ENCODE data around the gene TAF11L4.
"Not testable (repeated sequence)": the region's sequence is repeated elsewhere in the genome, so short reads cannot be mapped to it uniquely, and the experiment has no call there.

TAF11L4 gene

GRCh38 chr5:17481378-17481777, 40.2 kb upstream of the TAF11L4 start:
- Histone ChIP-seq H3K27ac (replicated peaks; ENCODE audit: low read length) (no peak overlapping the region), H2AK5ac (ENCODE audit: low read depth, low read length) (no peak overlapping the region), H3K18ac (ENCODE audit: low read length) (no peak overlapping the region), H4K8ac (ENCODE audit: low read depth, low read length) (no peak overlapping the region), H2BK12ac (ENCODE audit: low read length) (no peak overlapping the region), H3K14ac (ENCODE audit: low read length) (no peak overlapping the region), H3K79me1 (ENCODE audit: low read depth, low read length) (no peaks in the 10 kb centered on the region), H4K91ac (ENCODE audit: low read depth, low read length, poor library complexity) (no peak overlapping the region), H3K36me3 (replicated peaks in 1 of 2; ENCODE audit: control insufficient read depth in 2 of 2, insufficient read depth in 2 of 2, low read length in 2 of 2) (no peaks in the 10 kb centered on the region), H3K9me3 (replicated peaks in 1 of 2; ENCODE audit: control insufficient read depth in 2 of 2, insufficient read depth in 1 of 2, low read depth in 1 of 2, low read length in 2 of 2) (no peaks in the 10 kb centered on the region), H3K9ac (ENCODE audit: low read depth, low read length, poor library complexity) (no peak overlapping the region), H3K4me1 (ENCODE audit: control insufficient read depth in 2 of 2, insufficient read depth in 1 of 2, low read depth in 1 of 2, low read length in 2 of 2) (peaks cover 0 to 3% of the 10 kb centered on the region in 2 donors), H3K4me3 (ENCODE audit: low read length in 2 of 2) (no peak overlapping the region), H2BK120ac (ENCODE audit: low read depth, low read length) (no peak overlapping the region), H3K23ac (ENCODE audit: low read depth, low read length, poor library complexity) (no peak overlapping the region), H2BK5ac (ENCODE audit: low read length) (no peak overlapping the region), H3K27me3 (ENCODE audit: control insufficient read depth in 3 of 3, insufficient read depth in 3 of 3, low read depth in 1 of 3, low read length in 3 of 3) (no peaks in the 10 kb centered on the region), H2AFZ (ENCODE audit: low read length) (no peak overlapping the region), H3K4me2 (ENCODE audit: insufficient read depth, low read length, poor library complexity, severe bottlenecking) (no peak overlapping the region), H3K4ac (ENCODE audit: low read length) (no peak overlapping the region), H2BK15ac (ENCODE audit: low read length) (no peak overlapping the region)
- no peak for DNase-seq (ENCODE audit: low spot score)
- WGBS, 2 donors (ENCODE audit: extremely low coverage in 2 of 2, insufficient read length in 2 of 2, insufficient replicate concordance in 1 of 2) = no CpG with 5 or more reads among the region's 4 CpGs

DNA sequence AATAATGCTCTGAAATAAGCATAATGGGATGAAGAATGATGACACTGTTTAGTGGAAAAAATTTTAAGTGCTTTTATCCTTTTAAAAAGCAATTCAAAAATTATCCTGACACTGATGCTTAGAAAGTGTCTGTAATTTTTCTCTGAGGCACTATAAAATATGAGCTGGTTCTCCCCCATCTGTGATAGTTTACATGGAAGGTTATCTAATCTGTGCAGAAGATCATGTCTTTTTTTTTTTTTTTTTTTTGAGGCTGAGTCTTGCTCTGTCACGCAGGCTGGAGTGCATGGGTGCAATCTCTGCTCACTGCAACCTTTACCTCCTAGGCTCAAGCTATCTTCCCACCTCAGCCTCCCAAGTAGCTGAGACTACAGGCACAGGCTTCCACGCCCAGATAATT, 38.8 kb upstream of the TAF11L4 start:
- Histone ChIP-seq H3K27ac (replicated peaks; ENCODE audit: low read length) (no peak overlapping the region), H3K79me1 (ENCODE audit: low read depth, low read length) (no peaks in the 10 kb centered on the region), H3K18ac (ENCODE audit: low read length) (no peak overlapping the region), H3K23ac (ENCODE audit: low read depth, low read length, poor library complexity) (no peak overlapping the region), H3K4ac (ENCODE audit: low read length) (no peak overlapping the region), H2BK15ac (ENCODE audit: low read length) (no peak overlapping the region), H3K4me2 (ENCODE audit: insufficient read depth, low read length, poor library complexity, severe bottlenecking) (no peak overlapping the region), H2AFZ (ENCODE audit: low read length) (no peak overlapping the region), H2BK12ac (ENCODE audit: low read length) (no peak overlapping the region), H2BK5ac (ENCODE audit: low read length) (no peak overlapping the region), H3K27me3 (ENCODE audit: control insufficient read depth in 3 of 3, insufficient read depth in 3 of 3, low read depth in 1 of 3, low read length in 3 of 3) (no peaks in the 10 kb centered on the region), H3K4me1 (ENCODE audit: control insufficient read depth in 2 of 2, insufficient read depth in 1 of 2, low read depth in 1 of 2, low read length in 2 of 2) (peaks cover 0 to 3% of the 10 kb centered on the region in 2 donors), H4K91ac (ENCODE audit: low read depth, low read length, poor library complexity) (no peak overlapping the region), H3K36me3 (replicated peaks in 1 of 2; ENCODE audit: control insufficient read depth in 2 of 2, insufficient read depth in 2 of 2, low read length in 2 of 2) (no peaks in the 10 kb centered on the region), H4K8ac (ENCODE audit: low read depth, low read length) (no peak overlapping the region), H3K14ac (ENCODE audit: low read length) (no peak overlapping the region), H3K4me3 (ENCODE audit: low read length in 2 of 2) (no peak overlapping the region), H3K9ac (ENCODE audit: low read depth, low read length, poor library complexity) (no peak overlapping the region), H3K9me3 (replicated peaks in 1 of 2; ENCODE audit: control insufficient read depth in 2 of 2, insufficient read depth in 1 of 2, low read depth in 1 of 2, low read length in 2 of 2) (no peaks in the 10 kb centered on the region), H2AK5ac (ENCODE audit: low read depth, low read length) (no peak overlapping the region), H2BK120ac (ENCODE audit: low read depth, low read length) (no peak overlapping the region)
- no CpG with 5 or more reads among the region's 2 CpGs for WGBS, 2 donors (ENCODE audit: extremely low coverage in 2 of 2, insufficient read length in 2 of 2, insufficient replicate concordance in 1 of 2)
- DNase-seq (ENCODE audit: low spot score) = no peak

GRCh38 chr5:17486464-17487173, 35.0 kb upstream of the TAF11L4 start:
- not testable (repeated sequence) for DNase-seq (ENCODE audit: low spot score); H3K36me3 ChIP-seq (replicated peaks in 1 of 2; ENCODE audit: control insufficient read depth in 2 of 2, insufficient read depth in 2 of 2, low read length in 2 of 2)

GRCh38 chr5:17487174-17487512, 34.5 kb upstream of the TAF11L4 start:
- Histone ChIP-seq H2BK120ac (ENCODE audit: low read depth, low read length) (no peak overlapping the region), H3K27me3 (ENCODE audit: control insufficient read depth in 3 of 3, insufficient read depth in 3 of 3, low read depth in 1 of 3, low read length in 3 of 3) (no peaks in the 10 kb centered on the region)
- WGBS, 2 donors (ENCODE audit: extremely low coverage in 2 of 2, insufficient read length in 2 of 2, insufficient replicate concordance in 1 of 2) = no CpG with 5 or more reads among the region's 1 CpG

More at GRCh38 chr5:17486464-17487173, 35.0 kb upstream of the TAF11L4 start:
- H3K4me3 ChIP-seq (ENCODE audit: low read length in 2 of 2); H3K23ac ChIP-seq (ENCODE audit: low read depth, low read length, poor library complexity); H3K27ac ChIP-seq (replicated peaks; ENCODE audit: low read length); H3K18ac ChIP-seq (ENCODE audit: low read length); H2AFZ ChIP-seq (ENCODE audit: low read length); H3K27me3 ChIP-seq (ENCODE audit: control insufficient read depth in 3 of 3, insufficient read depth in 3 of 3, low read depth in 1 of 3, low read length in 3 of 3); H2BK120ac ChIP-seq (ENCODE audit: low read depth, low read length); H3K4ac ChIP-seq (ENCODE audit: low read length); H3K79me1 ChIP-seq (ENCODE audit: low read depth, low read length); H4K91ac ChIP-seq (ENCODE audit: low read depth, low read length, poor library complexity); H3K14ac ChIP-seq (ENCODE audit: low read length); H3K4me1 ChIP-seq (ENCODE audit: control insufficient read depth in 2 of 2, insufficient read depth in 1 of 2, low read depth in 1 of 2, low read length in 2 of 2); H2BK5ac ChIP-seq (ENCODE audit: low read length); H2AK5ac ChIP-seq (ENCODE audit: low read depth, low read length); H3K9me3 ChIP-seq (replicated peaks in 1 of 2; ENCODE audit: control insufficient read depth in 2 of 2, insufficient read depth in 1 of 2, low read depth in 1 of 2, low read length in 2 of 2); H3K9ac ChIP-seq (ENCODE audit: low read depth, low read length, poor library complexity); H2BK12ac ChIP-seq (ENCODE audit: low read length); H3K4me2 ChIP-seq (ENCODE audit: insufficient read depth, low read length, poor library complexity, severe bottlenecking); H2BK15ac ChIP-seq (ENCODE audit: low read length); H4K8ac ChIP-seq (ENCODE audit: low read depth, low read length): not testable (repeated sequence)
- no CpG with 5 or more reads among the region's 10 CpGs for WGBS, 2 donors (ENCODE audit: extremely low coverage in 2 of 2, insufficient read length in 2 of 2, insufficient replicate concordance in 1 of 2)

More at GRCh38 chr5:17487174-17487512, 34.5 kb upstream of the TAF11L4 start:
- no peak overlapping the region for H3K23ac ChIP-seq (ENCODE audit: low read depth, low read length, poor library complexity)
- H2AK5ac ChIP-seq (ENCODE audit: low read depth, low read length) = no peak overlapping the region
- H3K4me3 ChIP-seq (ENCODE audit: low read length in 2 of 2) = no peak overlapping the region
- H3K4me1 ChIP-seq (ENCODE audit: control insufficient read depth in 2 of 2, insufficient read depth in 1 of 2, low read depth in 1 of 2, low read length in 2 of 2) = no peaks in the 10 kb centered on the region
- no peak overlapping the region for H3K27ac ChIP-seq (replicated peaks; ENCODE audit: low read length)
- no peak overlapping the region for H2BK5ac ChIP-seq (ENCODE audit: low read length)
- H3K14ac ChIP-seq (ENCODE audit: low read length) = no peak overlapping the region
- no peaks in the 10 kb centered on the region for H3K9me3 ChIP-seq (replicated peaks in 1 of 2; ENCODE audit: control insufficient read depth in 2 of 2, insufficient read depth in 1 of 2, low read depth in 1 of 2, low read length in 2 of 2)
- no peak overlapping the region for H3K4ac ChIP-seq (ENCODE audit: low read length)
- no peaks in the 10 kb centered on the region for H3K79me1 ChIP-seq (ENCODE audit: low read depth, low read length)
- H3K9ac ChIP-seq (ENCODE audit: low read depth, low read length, poor library complexity) = no peak overlapping the region
- no peak overlapping the region for H2BK15ac ChIP-seq (ENCODE audit: low read length)
- H3K4me2 ChIP-seq (ENCODE audit: insufficient read depth, low read length, poor library complexity, severe bottlenecking) = no peak overlapping the region
- no peak overlapping the region for H4K8ac ChIP-seq (ENCODE audit: low read depth, low read length)
- H4K91ac ChIP-seq (ENCODE audit: low read depth, low read length, poor library complexity) = no peak overlapping the region
- no peak overlapping the region for H2AFZ ChIP-seq (ENCODE audit: low read length)
- no peaks in the 10 kb centered on the region for H3K36me3 ChIP-seq (replicated peaks in 1 of 2; ENCODE audit: control insufficient read depth in 2 of 2, insufficient read depth in 2 of 2, low read length in 2 of 2)
- no peak overlapping the region for H3K18ac ChIP-seq (ENCODE audit: low read length)
- H2BK12ac ChIP-seq (ENCODE audit: low read length) = no peak overlapping the region
- DNase-seq (ENCODE audit: low spot score) = no peak

Measured in neuronal stem cell (in vitro differentiated cells).